Breast epithelium (tissue), 4 donors: ENCODE data around the gene AMPD1. TPM values are rescaled to one million over a fixed set of nuclear protein-coding genes. Genes with fewer than 3 reads are reported as not detected.

Experiments
- DNase-seq, 2 donors: peaks; one replicate each; pipeline ENCODE4 v3.0.0-alpha.2; 2019; ENCODE audit warnings: low spot score in 2 of 2
- H3K27ac ChIP-seq, 2 donors: fragments of 200-600 bp; sonication (generic) in 1 of 2; one replicate each; pipeline ENCODE4 v1.5.1; 2016 to 2019; ENCODE audit warnings: mild to moderate bottlenecking in 1 of 2
- H3K27me3 ChIP-seq, 2 donors: fragments of 200-600 bp; sonication (generic) in 1 of 2; one replicate each; pipeline versions ENCODE4 v1.5.1 to v1.6.0; 2017 to 2019; ENCODE audit warnings: control low read depth in 1 of 2, mild to moderate bottlenecking in 1 of 2
- H3K36me3 ChIP-seq: fragments of 200-600 bp; one replicate; pipeline ENCODE4 v1.5.1; 2019
- H3K4me1 ChIP-seq, 2 donors: fragments of 200-600 bp; sonication (generic); one replicate each; pipeline ENCODE4 v1.5.1; 2016 to 2019; ENCODE audit warnings: control low read depth in 1 of 2
- H3K4me3 ChIP-seq, 3 donors: fragments of 200-600 bp; sonication (generic); 1 replicate in 2 of 3; 2 replicates in 1 of 3; pipeline ENCODE4 v1.5.1; 2016 to 2019; ENCODE audit warnings: mild to moderate bottlenecking in 3 of 3, moderate library complexity in 2 of 3
- H3K9me3 ChIP-seq, 2 donors: fragments of 200-600 bp; sonication (generic) in 1 of 2; one replicate each; pipeline ENCODE4 v1.5.1; 2016 to 2019; ENCODE audit warnings: control low read depth in 1 of 2
- CTCF ChIP-seq, 3 donors: fragments of 450-650 bp; IDR thresholded peaks; one replicate each; pipeline ENCODE4 v1.5.1; 2016 to 2017; ENCODE audit warnings: antibody characterized with exemption in 3 of 3, mild to moderate bottlenecking in 3 of 3, moderate library complexity in 3 of 3
- POLR2A ChIP-seq: fragments of 450-650 bp; IDR thresholded peaks from one replicate; pipeline ENCODE4 v1.6.1; 2016; ENCODE audit warnings: antibody characterized with exemption, mild to moderate bottlenecking, moderate library complexity
- POLR2AphosphoS5 ChIP-seq, 3 donors: sonication (generic); formaldehyde crosslinking; IDR thresholded peaks; one replicate each; pipeline ENCODE4 v1.6.1; 2017; ENCODE audit warnings: antibody characterized with exemption in 3 of 3
- intact Hi-C: fragments of 100-400 bp; cut with DNase I; formaldehyde crosslinking; loops from one replicate; pipeline ENCODE4 v1.15.1; 2023; ENCODE audit warnings: low total_unique reads
- total RNA-seq, 3 donors: library from RNA; depleted of rRNA; stranded (reverse); fragments of >200 nt; gene quantifications; one replicate each; pipeline ENCODE4 v1.1.0, GENCODE V29; 2016

Gene AMPD1
- 1 to 10 TPM in 2 of 3 donors, not detected in 1; 2.3 to 2.9 TPM for total RNA-seq

- intact Hi-C loops: no loop called here
- H3K4me1 ChIP-seq: no peaks in the 10 kb centered on the region
- no peaks in the 10 kb centered on the region for H3K27me3 ChIP-seq
- H3K4me3 ChIP-seq: no peak within 1 kb of the TSS
- no peaks in the 10 kb centered on the region for H3K9me3 ChIP-seq
- H3K36me3 ChIP-seq: no peaks in the 10 kb centered on the region
- H3K27ac ChIP-seq: no peak within 1 kb of the TSS
- DNase-seq: no peak
- TF ChIP-seq POLR2A (no peak), CTCF (IDR thresholded peaks at IDR 0.05) (no peak), POLR2AphosphoS5 (IDR thresholded peaks at IDR 0.05) (no peak)
These were observed at the start of gene AMPD1 for GRCh38 chr1:114695430-114696058. TSS of gene AMPD1 (minus strand) at chr1:114695546. CDS start at chr1:114695471, 75 bp downstream.

DNA sequence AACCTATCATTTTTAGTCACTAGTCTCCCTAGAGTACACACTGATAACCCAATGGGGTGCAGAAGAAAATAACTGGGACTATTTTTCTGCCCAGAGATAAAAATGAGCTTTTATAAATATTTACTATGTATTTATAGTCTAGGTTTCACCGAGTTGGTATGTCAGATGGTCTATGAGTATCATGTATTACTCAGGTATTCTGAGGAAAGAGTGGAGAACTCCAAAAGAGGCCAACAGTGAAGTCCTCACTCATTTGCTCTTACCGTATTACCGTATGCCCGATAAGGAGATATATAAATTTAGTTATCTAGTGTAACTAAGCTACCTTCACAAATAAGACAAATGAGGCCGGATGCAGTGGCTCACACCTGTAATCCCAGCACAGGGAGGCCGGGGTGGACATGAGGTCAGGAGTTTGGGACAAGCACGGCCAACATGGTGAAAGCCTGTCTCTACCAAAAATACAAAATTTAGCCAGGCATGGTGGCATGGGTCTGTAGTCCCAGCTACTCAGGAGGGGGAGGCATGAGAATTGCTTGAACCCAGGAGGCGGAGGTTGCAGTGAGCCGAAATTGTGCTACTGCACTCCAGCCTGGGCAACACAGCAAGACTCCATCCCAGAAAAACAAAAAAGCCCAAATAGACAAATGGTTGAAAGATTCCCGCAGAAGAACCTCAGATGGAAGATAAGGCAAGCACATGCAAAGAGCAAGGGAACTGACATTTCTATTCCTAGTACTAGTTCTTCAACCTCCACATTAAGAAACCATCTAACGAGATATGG is 46.8 kb upstream of the AMPD1 start:
- H3K36me3 ChIP-seq: peaks cover 2% of the 10 kb centered on the region

GRCh38 chr1:114740331-114740730 is 45.0 kb upstream of the AMPD1 start:
- intact Hi-C loops: no loop called here
- no peak for TF ChIP-seq POLR2A
- no peak for TF ChIP-seq POLR2AphosphoS5 (IDR thresholded peaks at IDR 0.05)
- no peak for TF ChIP-seq CTCF (IDR thresholded peaks at IDR 0.05)
- peaks cover 11% of the 10 kb centered on the region for H3K36me3 ChIP-seq

More for the DNA sequence above, 46.8 kb upstream of the AMPD1 start:
- TF ChIP-seq CTCF (IDR thresholded peaks at IDR 0.05) (no peak), POLR2AphosphoS5 (IDR thresholded peaks at IDR 0.05) (no peak), POLR2A (no peak)
- no peaks in the 10 kb centered on the region for H3K27me3 ChIP-seq
- intact Hi-C loops: no loop called here
- H3K27ac ChIP-seq: no peak overlapping the region
- H3K4me1 ChIP-seq: no peaks in the 10 kb centered on the region
- no peak for DNase-seq
- H3K9me3 ChIP-seq: no peaks in the 10 kb centered on the region
- H3K4me3 ChIP-seq: no peak overlapping the region

DNA sequence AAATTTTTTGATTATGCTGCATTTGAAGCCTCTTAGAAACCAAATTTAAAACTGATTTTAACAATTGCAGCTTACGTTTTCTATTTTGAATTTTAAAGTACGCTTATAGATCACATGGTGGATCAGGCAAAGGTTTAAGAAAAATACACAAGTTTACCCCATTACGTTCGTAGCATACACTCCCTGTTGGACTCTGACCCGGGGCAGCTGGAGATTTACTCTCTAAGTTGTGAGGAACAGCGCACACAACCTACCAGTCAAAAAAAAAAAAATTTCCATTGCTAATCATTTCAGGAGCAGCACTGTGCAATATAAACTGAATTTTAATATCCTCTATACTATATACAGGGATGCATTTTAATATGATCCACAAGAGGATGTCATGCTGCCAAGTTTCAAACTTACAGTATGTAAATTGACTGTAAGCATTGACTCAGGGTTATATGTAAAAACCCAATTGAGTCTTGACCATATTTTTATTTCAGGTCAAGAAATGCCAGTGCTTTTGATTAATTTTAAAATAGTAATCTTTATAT is 42.0 kb upstream of the AMPD1 start:
- no peaks in the 10 kb centered on the region for H3K9me3 ChIP-seq
- no peak for DNase-seq
- intact Hi-C loops: no loop called here
- TF ChIP-seq CTCF (IDR thresholded peaks at IDR 0.05): no peak
- no peak for TF ChIP-seq POLR2AphosphoS5 (IDR thresholded peaks at IDR 0.05)
- TF ChIP-seq POLR2A: no peak
- H3K36me3 ChIP-seq: peaks cover 18% of the 10 kb centered on the region
- H3K27me3 ChIP-seq: no peaks in the 10 kb centered on the region
- no peaks in the 10 kb centered on the region for H3K4me1 ChIP-seq
- H3K27ac ChIP-seq: no peak overlapping the region
- no peak overlapping the region for H3K4me3 ChIP-seq

More at GRCh38 chr1:114740331-114740730, 45.0 kb upstream of the AMPD1 start:
- no peak overlapping the region for H3K27ac ChIP-seq
- H3K4me3 ChIP-seq: no peak overlapping the region
- no peaks in the 10 kb centered on the region for H3K4me1 ChIP-seq
- H3K9me3 ChIP-seq: no peaks in the 10 kb centered on the region
- no peaks in the 10 kb centered on the region for H3K27me3 ChIP-seq
- no peak for DNase-seq

DNA sequence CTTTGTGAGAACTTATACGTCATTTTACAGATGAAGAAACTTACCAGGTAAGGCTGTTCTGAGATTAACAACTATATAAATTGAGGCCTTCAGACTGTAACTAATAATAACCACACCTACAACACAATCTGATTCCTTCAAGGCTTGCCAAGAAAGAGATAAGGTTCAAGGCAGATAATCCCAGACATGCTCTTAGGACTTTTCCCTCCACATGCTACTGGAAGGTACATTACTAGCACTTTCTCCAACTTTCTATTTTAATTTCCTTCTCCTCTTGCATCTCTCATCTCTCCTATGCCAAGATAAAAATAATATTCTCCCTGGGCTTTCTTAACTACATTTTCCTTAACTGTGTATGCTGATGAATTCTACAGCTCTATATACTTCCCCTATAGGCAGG is 40.1 kb upstream of the AMPD1 start:
- no peak for DNase-seq
- H3K27ac ChIP-seq: no peak overlapping the region
- no peaks in the 10 kb centered on the region for H3K4me1 ChIP-seq
- intact Hi-C loops: no loop called here
- H3K4me3 ChIP-seq: no peak overlapping the region
- TF ChIP-seq CTCF (IDR thresholded peaks at IDR 0.05) (no peak), POLR2AphosphoS5 (IDR thresholded peaks at IDR 0.05) (no peak), POLR2A (no peak)
- H3K9me3 ChIP-seq: no peaks in the 10 kb centered on the region
- H3K27me3 ChIP-seq: no peaks in the 10 kb centered on the region
- H3K36me3 ChIP-seq: peaks cover 18% of the 10 kb centered on the region
